ACHN (cell line): Measurements from ENCODE around the gene ASCL2.

ENCODE experiments used
- DNase-seq: peaks from one replicate; pipeline ENCODE4 v3.0.0-alpha.2; 2015
- in situ Hi-C: cut with HindIII; loops from 2 replicates; pipeline ENCODE4 v1.10.0; 2017; ENCODE audit warnings: low sequenced_read_pairs, low pct_ligation_motif_present, low pct_unique_long_range_greater_than_20kb

The ASCL2 gene, protein sequence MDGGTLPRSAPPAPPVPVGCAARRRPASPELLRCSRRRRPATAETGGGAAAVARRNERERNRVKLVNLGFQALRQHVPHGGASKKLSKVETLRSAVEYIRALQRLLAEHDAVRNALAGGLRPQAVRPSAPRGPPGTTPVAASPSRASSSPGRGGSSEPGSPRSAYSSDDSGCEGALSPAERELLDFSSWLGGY

DNA sequence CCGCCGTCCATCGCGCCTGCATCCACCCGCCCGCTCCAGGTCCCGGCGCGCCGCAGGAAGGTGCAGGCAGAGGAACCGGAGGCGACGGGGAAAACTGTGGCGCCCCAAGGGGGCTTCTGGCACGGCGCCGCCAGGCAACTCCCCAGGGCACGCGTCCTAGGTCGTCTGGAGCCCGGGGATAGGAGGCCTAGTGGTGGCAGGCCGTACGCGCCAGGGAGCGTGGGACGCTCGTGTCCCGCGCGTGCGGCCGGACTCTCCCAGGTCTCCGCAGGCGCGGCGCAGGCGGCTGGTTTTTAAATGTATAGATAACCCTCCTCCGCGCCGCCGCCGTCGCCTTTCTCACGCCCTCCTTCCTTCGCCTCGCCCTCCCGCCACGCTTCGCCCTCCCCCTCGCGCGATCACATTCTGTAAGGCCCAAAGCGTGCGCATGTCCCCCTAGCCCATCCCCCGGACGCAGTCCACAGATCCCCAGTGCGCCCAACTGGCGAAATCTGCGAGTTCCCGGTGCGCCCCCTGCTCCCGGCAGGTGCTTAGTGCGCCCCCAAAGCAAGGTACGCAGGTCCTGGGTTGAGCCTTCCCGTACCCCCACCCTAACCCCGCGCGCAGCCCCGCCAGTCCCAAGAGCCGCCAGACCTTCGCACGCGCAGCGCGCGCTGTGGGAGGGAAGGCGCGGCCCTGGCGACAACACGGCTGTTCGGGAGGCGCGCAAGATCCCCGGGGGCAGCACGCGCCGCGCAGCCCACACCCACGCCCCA lies at the start of gene ASCL2:
ASCL2 (minus strand) TSS at position 267 of the 755 bp plus-strand sequence; CDS start at position 11, 256 bp downstream.
- in situ Hi-C loops, result no loop called here
- DNase-seq, result no peak

DNA sequence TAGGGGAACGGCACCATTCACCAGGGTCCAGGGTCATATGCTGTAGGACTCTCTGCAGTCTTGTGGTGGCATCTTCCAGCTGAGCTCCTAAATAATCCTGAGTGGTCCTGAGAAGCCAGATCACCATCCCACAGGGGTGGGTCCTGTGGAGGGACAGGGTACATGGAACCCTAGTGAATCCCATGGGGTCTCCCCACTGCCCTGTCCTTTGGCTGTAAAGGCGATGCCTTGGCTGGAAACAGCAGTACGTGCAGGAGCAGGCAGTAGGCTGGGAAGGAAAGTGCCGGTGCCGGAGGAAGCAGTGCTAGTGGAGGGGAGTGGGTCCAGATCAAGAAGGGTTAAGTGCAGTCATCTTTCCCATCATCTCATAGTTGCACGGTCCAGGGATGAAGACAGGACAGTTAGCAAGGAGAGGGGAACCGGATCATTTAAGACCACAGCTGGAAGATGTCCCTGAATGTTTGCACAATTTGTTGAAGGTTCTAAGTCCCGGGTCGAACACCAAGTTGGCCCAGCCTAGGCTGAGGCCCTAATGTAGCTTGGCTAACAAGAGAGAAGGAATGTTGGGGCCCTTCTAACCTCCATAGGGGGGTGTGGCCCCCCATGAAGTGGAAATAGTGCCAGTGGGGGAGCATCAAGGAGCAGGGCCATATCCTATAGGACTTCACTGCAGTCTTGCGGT lies 49.5 kb upstream of the ASCL2 start:
- no peak for DNase-seq
- in situ Hi-C loops, result no loop called here

DNA sequence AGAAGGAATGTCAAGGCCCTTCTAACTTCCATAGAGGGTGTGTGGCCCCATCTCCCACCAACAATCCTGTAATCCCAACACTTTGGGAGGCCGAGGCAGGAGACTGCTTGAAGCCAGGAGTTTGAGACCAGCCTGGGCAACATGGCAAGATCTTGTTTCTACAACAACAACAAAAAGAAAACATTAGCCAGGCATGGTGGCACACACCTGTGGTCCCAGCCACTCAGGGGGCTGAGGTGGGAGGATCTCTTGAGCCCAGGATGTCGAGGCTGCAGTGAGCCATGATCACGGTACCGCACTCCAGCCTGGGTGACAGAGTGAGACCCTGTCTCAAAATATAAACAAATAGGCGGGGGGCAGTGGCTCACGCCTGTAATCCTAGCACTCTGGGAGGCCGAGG lies 48.3 kb upstream of the ASCL2 start:
- in situ Hi-C loops, result no loop called here
- no peak for DNase-seq

DNA sequence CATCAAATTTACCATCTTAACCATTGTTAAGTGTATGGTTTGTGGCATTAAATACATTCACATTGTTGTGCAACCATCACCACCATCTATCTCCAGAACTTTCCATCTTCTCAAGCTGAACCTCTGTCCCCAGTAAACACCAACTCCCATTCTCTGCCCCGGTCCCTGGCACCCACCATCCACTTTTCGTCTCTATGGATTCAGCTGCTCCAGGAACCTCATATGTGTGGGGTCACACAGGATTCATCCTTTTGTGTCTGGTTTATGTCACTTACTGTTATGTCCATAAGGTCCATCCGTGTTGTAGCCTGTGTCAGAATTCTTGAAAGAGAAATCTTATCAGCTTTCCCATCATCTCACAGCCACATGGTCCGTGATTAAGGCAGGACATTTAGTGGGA lies 47.7 kb upstream of the ASCL2 start:
- no peak for DNase-seq
- in situ Hi-C loops, result no loop called here

DNA sequence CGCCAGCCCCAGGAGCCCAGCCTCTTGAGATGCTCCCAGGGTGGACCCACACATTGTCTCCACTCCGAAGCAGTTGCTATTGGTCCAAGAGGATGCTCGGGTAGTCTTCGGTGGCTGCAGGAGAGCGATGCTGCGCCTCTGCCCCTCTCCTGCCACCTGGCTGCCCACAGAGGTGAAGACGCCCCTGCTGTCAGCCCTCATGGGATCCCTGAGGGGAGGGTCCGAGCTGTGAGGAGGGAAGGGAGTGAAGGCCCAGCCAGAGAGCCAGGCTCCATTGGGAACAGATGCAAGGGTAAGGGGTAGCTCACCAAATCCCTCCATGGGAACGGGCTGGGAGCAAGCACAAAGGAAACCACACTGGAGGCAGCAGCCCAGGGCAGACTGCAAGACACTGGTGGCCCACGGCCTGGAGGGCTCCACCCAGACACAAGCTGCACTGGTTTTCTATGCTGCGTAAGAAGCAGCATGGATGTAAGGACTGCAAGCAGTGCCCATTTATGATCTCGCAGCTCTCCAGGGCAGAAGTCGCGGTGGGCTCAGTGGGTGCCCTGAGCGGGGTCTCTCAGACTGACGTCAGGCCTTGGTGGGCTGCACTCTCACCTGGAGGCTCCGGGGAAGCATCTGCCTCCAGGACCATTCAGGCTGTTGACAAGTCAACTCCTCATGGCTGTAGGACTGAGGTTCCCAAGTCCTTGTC lies 47.1 kb upstream of the ASCL2 start:
- DNase-seq, result no peak

DNA sequence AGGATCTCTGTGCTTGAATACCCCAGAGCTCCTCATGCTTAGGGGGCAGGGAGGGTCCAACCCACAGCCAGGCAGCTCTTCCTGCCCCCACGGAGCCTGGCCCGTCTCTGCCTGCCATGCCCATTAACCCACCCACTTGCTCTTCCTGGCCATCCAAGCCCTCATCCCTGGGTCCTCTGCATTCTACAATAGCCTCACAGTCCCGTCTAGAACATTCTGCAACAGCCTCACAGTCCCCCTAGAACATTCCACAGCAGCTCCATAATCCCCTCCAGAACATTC lies 46.5 kb upstream of the ASCL2 start:
- DNase-seq, result no peak
- in situ Hi-C loops, result no loop called here

More for the DNA sequence above, 47.1 kb upstream of the ASCL2 start:
- in situ Hi-C loops, result no loop called here

DNA sequence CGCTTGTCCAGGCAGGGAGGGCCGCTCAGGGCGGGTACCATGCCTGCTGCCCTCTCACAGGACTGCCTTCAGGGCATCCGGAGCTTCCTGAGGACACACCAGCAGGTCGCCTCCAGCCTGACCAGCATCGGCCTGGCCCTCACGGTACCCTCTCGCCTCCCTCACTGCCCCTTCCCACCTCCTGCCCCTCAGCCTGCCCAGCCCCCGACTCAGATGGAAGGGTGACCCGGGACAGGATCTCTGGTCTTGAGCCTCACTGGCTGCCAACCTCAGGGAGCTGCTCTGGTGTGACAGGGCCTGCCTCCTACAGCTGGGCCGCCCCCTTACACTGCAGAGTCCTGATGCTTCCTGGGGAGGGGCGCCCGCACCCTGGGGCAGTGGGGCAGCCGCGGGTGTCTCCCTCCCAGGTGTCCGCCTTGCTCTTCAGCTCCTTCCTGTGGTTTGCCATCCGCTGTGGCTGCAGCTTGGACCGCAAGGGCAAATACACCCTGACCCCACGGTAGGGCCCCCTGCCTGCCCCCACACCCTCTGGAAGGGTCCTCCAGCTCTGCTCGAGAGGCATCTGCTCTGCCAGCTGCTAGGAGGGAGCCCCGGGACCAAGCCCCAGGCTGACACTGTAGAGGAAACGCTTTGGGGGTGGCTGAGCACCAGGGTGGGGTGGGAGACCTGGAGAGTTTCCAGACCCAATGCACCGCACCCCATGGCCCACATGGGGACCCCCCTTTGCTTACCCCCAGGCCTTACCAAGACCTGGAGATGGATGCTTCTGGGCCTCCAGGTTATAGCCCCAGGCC lies 46.0 kb upstream of the ASCL2 start:
- no peak for DNase-seq
- in situ Hi-C loops, result no loop called here

DNA sequence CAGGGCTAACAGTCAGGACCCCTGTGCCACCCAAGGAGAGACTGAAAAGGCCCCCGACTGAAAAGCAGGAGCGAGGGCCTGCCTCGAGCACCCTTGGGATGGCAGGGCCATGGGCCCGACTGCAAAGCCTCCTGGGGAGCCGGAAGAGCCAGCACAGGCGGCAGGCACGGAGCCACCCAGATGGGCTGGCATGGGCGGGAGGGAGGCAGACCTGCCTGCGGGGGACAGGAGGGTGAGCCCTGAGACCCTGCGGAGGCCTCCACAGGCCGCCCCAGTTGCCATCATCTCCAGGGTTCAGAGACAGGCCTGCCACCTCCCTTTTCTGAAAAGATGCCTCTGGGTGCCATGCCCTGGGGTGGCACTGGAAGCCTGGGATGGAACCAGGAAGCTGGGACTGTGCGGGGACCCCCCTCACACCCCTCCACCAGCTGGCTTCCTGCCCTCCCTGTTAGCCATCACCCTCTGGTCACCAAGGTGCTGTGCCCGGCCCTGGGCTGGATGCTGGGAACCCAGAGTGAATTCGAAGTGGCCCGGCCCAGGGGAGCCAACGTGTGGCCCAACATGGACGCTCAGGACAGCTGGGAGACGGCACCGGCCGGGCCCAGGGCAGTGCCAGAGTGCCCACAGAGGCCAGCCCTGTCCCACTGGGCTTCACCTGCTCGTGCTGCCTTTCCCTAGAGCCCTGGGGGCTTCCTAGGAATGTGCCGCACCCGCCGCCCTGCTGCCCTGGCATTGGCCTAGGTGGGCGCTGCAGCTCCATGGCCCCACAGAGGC lies 45.2 kb upstream of the ASCL2 start:
- DNase-seq, result no peak
- in situ Hi-C loops, result no loop called here

DNA sequence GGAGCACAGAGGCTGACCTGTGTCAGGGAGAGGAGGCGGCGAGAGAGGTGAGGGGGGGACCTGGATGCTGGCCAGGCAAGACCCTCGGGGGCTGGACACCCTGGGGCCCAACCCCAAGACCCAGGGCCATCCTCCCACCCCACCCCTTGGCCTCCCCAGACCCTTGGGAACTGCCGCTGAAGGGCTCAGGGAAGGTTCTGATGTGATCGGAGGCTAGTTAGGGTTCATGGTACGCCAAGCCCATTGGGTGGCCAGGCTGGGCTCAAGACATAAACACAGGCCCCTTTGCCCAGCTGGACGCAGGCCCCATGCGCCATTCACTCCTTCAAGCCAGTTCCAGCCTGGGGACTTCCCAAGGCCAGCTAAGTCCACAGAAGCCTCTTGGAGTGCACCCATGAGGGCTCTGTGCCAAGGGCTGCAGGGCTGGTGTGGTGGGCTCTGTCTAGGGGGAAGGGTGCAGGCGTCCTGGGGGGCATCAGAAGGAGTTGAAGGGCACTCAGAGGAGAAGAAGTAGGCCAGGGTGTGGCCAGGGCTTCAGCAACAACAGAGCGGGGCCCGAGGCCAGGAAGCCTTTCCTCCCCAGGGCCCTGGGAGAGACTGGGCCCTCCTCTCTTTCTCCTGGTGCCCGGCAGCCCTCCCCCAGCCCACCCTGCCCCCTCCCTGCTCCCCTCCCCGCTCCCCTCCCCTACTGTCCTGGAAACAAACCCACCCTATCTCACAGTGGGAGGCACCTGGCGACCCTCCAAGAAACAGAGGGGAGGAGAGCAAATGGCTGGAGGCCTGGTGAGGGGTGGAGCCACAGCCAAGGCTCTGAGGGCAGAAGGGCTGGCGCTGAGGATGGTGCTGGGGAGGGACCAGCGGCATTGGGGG lies 44.4 kb upstream of the ASCL2 start:
- DNase-seq, result no peak
- in situ Hi-C loops, result no loop called here

DNA sequence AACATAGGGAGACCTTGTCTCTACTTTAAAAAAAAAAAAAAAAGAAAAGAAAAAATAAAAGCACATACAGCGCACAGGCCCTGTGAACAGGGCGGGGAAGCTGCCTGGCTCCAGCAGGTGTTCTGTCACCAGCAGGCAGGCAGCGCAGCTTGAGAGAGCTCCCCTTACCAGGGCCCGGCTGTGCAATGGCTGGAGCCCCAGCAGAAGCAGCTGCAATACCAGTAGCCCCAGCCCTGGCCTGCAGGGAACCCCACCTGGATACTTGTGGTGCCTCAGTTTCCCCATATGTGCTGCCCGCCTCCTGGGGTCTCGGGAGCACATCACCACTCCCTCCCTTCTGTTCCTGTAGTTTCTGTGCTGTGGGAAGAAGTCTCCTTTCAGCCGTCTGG lies 43.7 kb upstream of the ASCL2 start:
- in situ Hi-C loops, result no loop called here

DNA sequence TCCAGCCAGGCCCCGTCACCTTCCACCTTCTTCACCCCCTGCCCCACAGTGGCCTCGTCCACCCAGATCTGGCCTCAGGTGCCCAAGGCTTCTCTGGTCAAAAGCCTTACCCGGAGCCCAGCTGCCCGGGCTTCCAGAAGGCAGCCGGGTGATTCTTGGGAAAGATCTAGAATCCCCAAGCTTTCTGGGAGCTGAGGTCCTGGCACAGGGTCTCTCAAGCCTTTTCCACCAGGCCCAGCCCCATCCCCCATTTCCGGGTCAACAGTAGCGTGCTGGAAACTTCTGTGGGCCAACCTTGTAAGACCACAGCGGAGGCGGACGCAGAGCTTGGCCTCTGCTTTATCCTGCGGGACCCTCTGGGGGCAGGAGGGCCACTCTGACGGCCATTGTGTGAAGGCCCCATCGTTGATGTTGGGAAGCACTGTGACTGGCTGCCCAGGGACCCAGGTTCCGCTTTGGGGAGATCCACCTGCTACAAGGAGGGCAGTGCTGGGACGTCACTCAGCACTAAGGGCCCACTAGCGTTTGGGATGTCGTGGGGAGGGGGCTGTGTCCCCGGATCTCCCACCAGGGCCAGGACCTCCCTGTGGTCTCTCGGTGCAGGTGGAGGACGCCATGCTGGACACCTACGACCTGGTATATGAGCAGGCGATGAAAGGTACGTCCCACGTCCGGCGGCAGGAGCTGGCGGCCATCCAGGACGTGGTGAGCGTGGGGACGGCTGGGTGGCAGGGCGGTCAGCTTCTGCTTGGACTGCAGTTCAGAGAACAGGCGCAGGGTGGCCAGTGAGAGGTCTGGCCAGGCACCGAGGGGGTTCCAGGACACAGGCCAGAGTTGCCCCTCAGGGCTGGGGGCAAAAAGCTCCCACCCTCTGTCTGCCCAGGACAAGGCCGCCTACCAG lies 42.9 kb upstream of the ASCL2 start:
- in situ Hi-C loops, result no loop called here
- DNase-seq, result no peak

More for the DNA sequence above, 43.7 kb upstream of the ASCL2 start:
- no peak for DNase-seq

DNA sequence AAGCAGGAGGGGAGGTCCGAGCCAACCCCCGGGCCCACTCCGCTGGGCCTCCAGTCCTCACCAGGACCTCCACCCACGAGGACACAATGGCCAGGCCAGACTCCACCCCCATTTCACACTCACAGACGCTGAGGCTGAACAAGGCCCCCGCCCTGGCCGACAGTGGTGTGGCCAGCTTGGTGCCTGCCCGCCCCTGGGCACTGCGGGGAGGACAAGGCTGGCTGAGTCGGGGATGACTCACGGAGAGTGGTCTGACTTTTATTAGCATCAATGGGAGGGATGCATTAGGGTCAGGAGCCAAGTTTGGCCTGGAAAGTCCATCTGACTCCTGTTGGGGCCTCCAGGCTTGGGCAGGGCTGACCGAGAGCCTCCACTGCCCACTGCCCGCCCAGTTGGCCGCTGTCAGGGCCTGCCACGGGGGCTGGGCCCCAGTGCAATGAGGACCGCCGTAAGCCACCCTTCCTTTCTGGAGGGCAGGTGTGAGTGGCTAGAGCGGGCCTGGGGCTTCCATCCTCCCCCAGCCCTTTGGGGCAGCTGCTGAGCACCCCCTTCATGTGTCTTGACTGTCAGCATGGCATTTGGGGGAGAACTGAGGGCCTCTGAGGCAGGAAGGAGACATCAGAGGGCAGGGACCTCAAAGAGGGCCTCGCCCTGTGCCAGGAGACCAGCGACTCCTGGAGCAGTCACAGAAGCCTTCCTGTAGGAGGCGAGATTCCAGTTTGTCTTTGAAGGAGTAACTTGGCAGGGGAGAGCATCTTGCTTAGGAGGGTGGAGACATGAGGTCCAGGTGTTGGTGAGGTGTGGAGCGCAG lies 42.0 kb upstream of the ASCL2 start:
- in situ Hi-C loops, result no loop called here
- no peak for DNase-seq

DNA sequence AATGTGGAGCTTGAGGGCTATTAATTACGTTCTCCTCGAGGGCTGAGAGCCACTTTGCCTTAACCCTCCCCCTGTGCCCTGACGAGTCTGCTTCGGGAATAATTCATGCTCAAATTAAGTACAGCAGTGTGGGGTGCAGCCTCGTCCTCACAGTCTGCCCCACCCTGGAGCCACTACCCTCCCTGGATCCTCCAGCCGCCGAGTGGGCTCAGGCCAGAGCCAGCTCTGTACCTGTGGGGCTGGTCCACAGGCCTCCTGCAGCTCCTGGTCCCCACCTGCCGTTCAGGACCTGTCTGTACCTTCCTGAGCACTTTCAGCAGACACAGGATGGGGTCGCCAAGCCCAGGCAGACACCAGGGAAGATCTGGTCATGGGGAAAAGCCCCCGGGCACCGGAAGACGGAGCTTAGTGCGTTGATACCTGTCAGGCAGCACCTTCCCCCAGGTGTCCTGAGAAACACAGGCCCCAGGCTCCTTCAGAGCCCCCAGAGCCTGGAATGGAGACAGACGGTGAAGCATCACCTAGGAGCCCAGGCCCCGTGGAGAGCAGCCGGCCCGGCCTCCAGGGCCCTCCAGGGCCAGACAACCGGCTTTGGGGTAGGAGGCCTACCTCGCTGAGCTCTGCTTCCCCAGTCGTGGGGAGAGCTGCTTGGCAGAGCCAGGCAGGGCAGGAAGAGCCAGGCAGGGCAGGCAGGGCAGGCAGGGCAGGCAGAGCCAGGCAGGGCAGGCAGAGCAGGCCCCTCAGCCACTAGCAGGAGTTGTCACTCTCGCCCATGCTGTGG lies 41.2 kb upstream of the ASCL2 start:
- in situ Hi-C loops, result no loop called here
- DNase-seq, result no peak

DNA sequence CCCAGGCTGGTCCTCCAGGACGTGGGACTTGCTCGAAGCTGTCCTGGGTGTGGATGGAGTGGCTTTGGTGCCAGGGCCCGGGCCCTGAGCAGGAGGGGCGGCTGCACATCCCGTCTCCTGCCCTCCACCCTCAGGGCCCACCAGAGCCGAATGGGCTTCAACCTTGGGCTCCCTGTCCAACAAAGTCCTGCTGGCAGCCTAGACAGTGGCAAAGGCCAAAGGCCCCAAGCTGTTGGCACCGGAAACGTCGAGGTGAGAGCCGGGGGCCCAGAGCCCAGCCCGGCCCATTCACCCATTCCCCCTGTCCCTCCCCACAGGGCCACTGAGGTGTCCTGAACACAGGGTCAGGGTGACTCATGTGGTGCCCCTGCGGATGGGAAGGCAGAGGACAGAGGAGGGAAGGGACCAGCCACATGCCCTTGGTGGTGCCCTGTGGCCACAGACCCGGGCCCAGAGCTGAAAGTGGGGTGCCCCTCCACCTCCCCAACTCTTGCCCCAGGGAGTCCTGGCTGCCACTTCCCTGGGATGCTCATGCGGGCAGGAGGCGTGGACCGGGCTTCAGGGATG lies 40.5 kb upstream of the ASCL2 start:
- in situ Hi-C loops, result no loop called here
- DNase-seq, result no peak
